Measurements from ENCODE around the gene ZBTB8B.
"Not testable (repeated sequence)": the region's sequence is repeated elsewhere in the genome, so short reads cannot be mapped to it uniquely, and the experiment has no call there.

DNA sequence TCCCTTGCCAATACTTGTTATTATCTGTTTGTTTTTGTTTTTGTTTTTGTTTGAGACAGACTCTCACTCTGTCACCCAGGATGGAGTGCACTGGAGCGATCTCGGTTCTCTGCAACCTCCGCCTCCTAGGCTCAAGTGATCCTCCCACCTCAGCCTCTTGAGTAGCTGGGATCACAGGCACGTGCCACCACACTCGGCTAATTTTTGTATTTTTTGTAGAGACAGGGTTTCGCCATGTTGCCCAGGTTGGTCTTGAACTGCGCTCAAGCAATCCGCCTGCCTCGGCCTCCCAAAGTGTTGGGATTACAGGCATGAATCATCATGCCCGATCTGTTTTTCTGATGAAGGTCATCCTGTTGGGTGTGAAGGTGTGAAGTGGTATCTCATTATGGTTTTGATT is 23.4 kb upstream of the ZBTB8B start:
- TF ChIP-seq, protein P1, sequence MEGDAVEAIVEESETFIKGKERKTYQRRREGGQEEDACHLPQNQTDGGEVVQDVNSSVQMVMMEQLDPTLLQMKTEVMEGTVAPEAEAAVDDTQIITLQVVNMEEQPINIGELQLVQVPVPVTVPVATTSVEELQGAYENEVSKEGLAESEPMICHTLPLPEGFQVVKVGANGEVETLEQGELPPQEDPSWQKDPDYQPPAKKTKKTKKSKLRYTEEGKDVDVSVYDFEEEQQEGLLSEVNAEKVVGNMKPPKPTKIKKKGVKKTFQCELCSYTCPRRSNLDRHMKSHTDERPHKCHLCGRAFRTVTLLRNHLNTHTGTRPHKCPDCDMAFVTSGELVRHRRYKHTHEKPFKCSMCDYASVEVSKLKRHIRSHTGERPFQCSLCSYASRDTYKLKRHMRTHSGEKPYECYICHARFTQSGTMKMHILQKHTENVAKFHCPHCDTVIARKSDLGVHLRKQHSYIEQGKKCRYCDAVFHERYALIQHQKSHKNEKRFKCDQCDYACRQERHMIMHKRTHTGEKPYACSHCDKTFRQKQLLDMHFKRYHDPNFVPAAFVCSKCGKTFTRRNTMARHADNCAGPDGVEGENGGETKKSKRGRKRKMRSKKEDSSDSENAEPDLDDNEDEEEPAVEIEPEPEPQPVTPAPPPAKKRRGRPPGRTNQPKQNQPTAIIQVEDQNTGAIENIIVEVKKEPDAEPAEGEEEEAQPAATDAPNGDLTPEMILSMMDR (conservative IDR thresholded peaks at IDR 0.05; ENCODE audit: low read length) = not testable (repeated sequence)
- not testable (repeated sequence) for TF ChIP-seq EZH2phosphoT487 (IDR thresholded peaks at IDR 0.05; ENCODE audit: borderline replicate concordance)
